KMS-11 (cell line): ENCODE data around the gene HOXA3.

ENCODE experiments used
- H2AFZ ChIP-seq: fragments of 200-600 bp; sonication (generic); 2 replicates; pipeline ENCODE4 v1.6.1; 2016; ENCODE audit warnings: antibody characterized with exemption, mixed run types, low read depth
- H3K27ac ChIP-seq: fragments of 200-600 bp; sonication (generic); 2 replicates; pipeline ENCODE4 v1.6.1; 2016; ENCODE audit warnings: mild to moderate bottlenecking, mixed run types
- H3K27me3 ChIP-seq: fragments of 200-600 bp; sonication (generic); 2 replicates; pipeline ENCODE4 v1.6.1; 2017; ENCODE audit warnings: mild to moderate bottlenecking, low read depth, mixed run types, moderate library complexity; ENCODE audit not compliant: insufficient read depth
- H3K36me3 ChIP-seq: fragments of 200-600 bp; sonication (generic); 2 replicates; pipeline ENCODE4 v1.6.1; 2017; ENCODE audit warnings: mild to moderate bottlenecking, mixed run types; ENCODE audit not compliant: insufficient read depth
- H3K4me1 ChIP-seq: fragments of 200-600 bp; sonication (generic); 2 replicates; pipeline ENCODE4 v1.6.1; 2016; ENCODE audit warnings: mild to moderate bottlenecking, low read depth, mixed run types; ENCODE audit not compliant: poor library complexity, severe bottlenecking
- H3K4me2 ChIP-seq: fragments of 200-600 bp; sonication (generic); 2 replicates; pipeline ENCODE4 v1.7.0; 2016; ENCODE audit warnings: mild to moderate bottlenecking, mixed run types
- H3K4me3 ChIP-seq: fragments of 200-600 bp; sonication (generic); IDR thresholded peaks from 2 replicates; pipeline ENCODE4 v1.6.1; 2017; ENCODE audit warnings: low read depth, low read length, mixed read lengths; ENCODE audit not compliant: insufficient read depth
- H3K79me2 ChIP-seq: fragments of 200-600 bp; sonication (generic); 2 replicates; pipeline ENCODE4 v1.6.1; 2016; ENCODE audit warnings: low read depth, mixed run types; ENCODE audit not compliant: insufficient read depth
- H3K9ac ChIP-seq: fragments of 200-600 bp; sonication (generic); 2 replicates; pipeline ENCODE4 v1.6.1; 2016; ENCODE audit warnings: mild to moderate bottlenecking, mixed run types
- H4K20me1 ChIP-seq: fragments of 200-600 bp; sonication (generic); 2 replicates; pipeline ENCODE4 v1.6.1; 2016; ENCODE audit warnings: mild to moderate bottlenecking, mixed run types; ENCODE audit not compliant: insufficient read depth
- CTCF ChIP-seq: fragments of 200-600 bp; sonication (generic); conservative IDR thresholded peaks from 2 replicates; pipeline ENCODE4 v1.6.1; 2017; ENCODE audit warnings: low read depth, mild to moderate bottlenecking, antibody characterized with exemption, low read length, moderate library complexity, mixed read lengths

The HOXA3 gene

GRCh38 chr7:27098578-27099451, 53.6 kb downstream of the HOXA3 start:
- Histone ChIP-seq H3K27me3 (no peaks in the 10 kb centered on the region), H3K4me1 (peaks cover 7% of the 10 kb centered on the region), H3K36me3 (no peaks in the 10 kb centered on the region), H3K27ac (no peak overlapping the region), H2AFZ (no peak overlapping the region), H3K9ac (no peak overlapping the region), H3K4me2 (no peak overlapping the region), H3K4me3 (no peak overlapping the region), H3K79me2 (peaks cover 16% of the 10 kb centered on the region), H4K20me1 (no peaks in the 10 kb centered on the region; the same call in 1 of the 2 replicates)
- TF ChIP-seq CTCF = no peak

GRCh38 chr7:27097686-27098577, 54.5 kb downstream of the HOXA3 start:
- peaks cover 7% of the 10 kb centered on the region for H3K4me1 ChIP-seq
- no peak for TF ChIP-seq CTCF
- no peak overlapping the region for H3K4me3 ChIP-seq
- H3K79me2 ChIP-seq = peaks cover 16% of the 10 kb centered on the region
- no peaks in the 10 kb centered on the region; the same call in 1 of the 2 replicates for H4K20me1 ChIP-seq
- H3K9ac ChIP-seq = no peak overlapping the region
- no peak overlapping the region for H3K27ac ChIP-seq
- no peaks in the 10 kb centered on the region for H3K27me3 ChIP-seq
- H3K36me3 ChIP-seq = no peaks in the 10 kb centered on the region
- H2AFZ ChIP-seq = 0 out of 2 replicates have a peak overlapping the region, but pooled peaks have one; percentile 90
- H3K4me2 ChIP-seq = peak overlapping the region; percentile 89

GRCh38 chr7:27096768-27097514, 55.4 kb downstream of the HOXA3 start:
- H3K4me3 ChIP-seq = no peak overlapping the region
- H3K27me3 ChIP-seq = no peaks in the 10 kb centered on the region

More at GRCh38 chr7:27096768-27097514, 55.4 kb downstream of the HOXA3 start:
- H3K9ac ChIP-seq = peak overlapping the region; percentile 61; the same call in 1 of the 2 replicates
- peak overlapping the region; percentile 89 for H3K4me2 ChIP-seq
- no peaks in the 10 kb centered on the region; the same call in 1 of the 2 replicates for H4K20me1 ChIP-seq
- H3K79me2 ChIP-seq = peaks cover 16% of the 10 kb centered on the region
- H3K27ac ChIP-seq = peak overlapping the region; percentile 59
- peaks cover 7% of the 10 kb centered on the region for H3K4me1 ChIP-seq
- peak overlapping the region; percentile 90 for H2AFZ ChIP-seq
- TF ChIP-seq CTCF = no peak
- H3K36me3 ChIP-seq = no peaks in the 10 kb centered on the region
